Natural killer cell (primary cell): ENCODE data around the gene CHAD. TPM values are rescaled to one million over a fixed set of nuclear protein-coding genes. Genes with fewer than 3 reads are reported as not detected.

Experiments
- ATAC-seq, 3 donors: fragments of 150-1000 bp in 2 of 3; fragments of 200-7000 bp in 1 of 3; cut with Tn5 transposase; 1 replicate in 1 of 3; 2 replicates in 2 of 3; pipeline ENCODE4 v1.10.0; 2021; ENCODE audit warnings: mild to moderate bottlenecking in 2 of 3, moderate library complexity in 2 of 3
- DNase-seq, 2 donors: peaks; one replicate each; pipeline versions ENCODE4 v3.0.0 to v3.0.0-alpha.2; 2013 to 2021; ENCODE audit warnings: mixed read lengths in 1 of 2
- H3K27ac ChIP-seq: one replicate; pipeline ENCODE4 v1.5.1; 2013; ENCODE audit warnings: mild to moderate bottlenecking, low read length
- H3K27me3 ChIP-seq: one replicate; pipeline ENCODE4 v1.6.1; 2013; ENCODE audit warnings: low read length; ENCODE audit not compliant: control insufficient read depth, insufficient read depth
- H3K36me3 ChIP-seq: one replicate; pipeline ENCODE4 v1.6.1; 2013; ENCODE audit warnings: low read length; ENCODE audit not compliant: control insufficient read depth, insufficient read depth
- H3K4me1 ChIP-seq: one replicate; pipeline ENCODE4 v1.6.1; 2013; ENCODE audit warnings: low read length; ENCODE audit not compliant: control insufficient read depth, insufficient read depth
- H3K4me3 ChIP-seq: one replicate; pipeline ENCODE4 v1.5.1; 2013; ENCODE audit warnings: low read length
- H3K9me3 ChIP-seq: one replicate; pipeline ENCODE4 v1.6.1; 2013; ENCODE audit warnings: low read length; ENCODE audit not compliant: control insufficient read depth, insufficient read depth
- H3K27ac Mint-ChIP-seq, 2 donors: one replicate each; pipeline ENCODE4 v1.8.0; 2022; ENCODE audit warnings: mild to moderate bottlenecking in 2 of 2, mixed read lengths in 2 of 2, moderate library complexity in 1 of 2
- H3K27me3 Mint-ChIP-seq, 2 donors: one replicate each; pipeline ENCODE4 v1.8.0; 2022; ENCODE audit warnings: low read depth in 2 of 2, mixed read lengths in 2 of 2
- H3K36me3 Mint-ChIP-seq: one replicate; pipeline ENCODE4 v1.8.0; 2022; ENCODE audit warnings: mixed read lengths
- H3K4me1 Mint-ChIP-seq, 2 donors: one replicate each; pipeline ENCODE4 v1.8.0; 2022; ENCODE audit warnings: mixed read lengths in 2 of 2
- H3K4me3 Mint-ChIP-seq: one replicate; pipeline ENCODE4 v1.8.0; 2022; ENCODE audit warnings: mild to moderate bottlenecking, moderate library complexity, mixed read lengths
- H3K9me3 Mint-ChIP-seq, 2 donors: one replicate each; pipeline ENCODE4 v1.8.0; 2022; ENCODE audit warnings: mixed read lengths in 2 of 2
- WGBS: methylation state at CpG from one replicate; pipeline ENCODE4 v1.1.7; 2013; ENCODE audit warnings: missing lambda C conversion rate; ENCODE audit not compliant: insufficient coverage; 5-methylcytosine and 5-hydroxymethylcytosine counted together
- intact Hi-C: fragments of 100-400 bp; cut with micrococcal nuclease; formaldehyde crosslinking; loops from one replicate; pipeline ENCODE4 v1.14.2; 2022
- total RNA-seq, 4 donors: library from RNA; stranded (reverse); fragments of 120-200 nt in 1 of 4; gene quantifications; one replicate each; pipeline versions ENCODE4 v1.2.3 to v1.2.4, GENCODE V29; 2013 to 2022
- TF ChIP-seq, protein P1 (sequence below): fragments of 200-600 bp; IDR thresholded peaks from one replicate; pipeline ENCODE4 v1.8.0; 2022; ENCODE audit warnings: antibody characterized with exemption

Gene CHAD
- total RNA-seq, 3 donors from 2014 or later (not counting 1 experiment from before 2014, with no cell fraction given), result 0.60 TPM; not detected in 2

DNA sequence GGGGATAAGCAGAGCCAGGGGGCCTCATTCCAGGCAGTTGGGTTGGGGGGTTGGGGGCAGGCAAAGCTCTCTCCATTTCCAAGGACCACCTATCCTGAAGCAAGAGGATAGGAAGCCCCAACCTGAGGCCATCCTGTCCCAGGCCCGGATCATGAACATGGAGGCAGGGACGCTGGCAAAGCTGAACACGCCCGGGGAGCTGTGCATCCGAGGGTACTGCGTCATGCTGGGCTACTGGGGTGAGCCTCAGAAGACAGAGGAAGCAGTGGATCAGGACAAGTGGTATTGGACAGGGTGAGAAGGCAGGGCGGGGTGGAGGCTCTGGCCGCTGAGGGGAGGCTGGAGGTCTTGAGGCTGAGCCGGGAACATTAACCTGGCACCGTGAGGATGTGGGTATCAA, 3.6 kb upstream of the CHAD start:
- 96% methylated on average over 10 of the region's 10 CpGs for WGBS
- H3K27me3 ChIP-seq, result peaks cover 11% of the 10 kb centered on the region
- TF ChIP-seq, protein P1, sequence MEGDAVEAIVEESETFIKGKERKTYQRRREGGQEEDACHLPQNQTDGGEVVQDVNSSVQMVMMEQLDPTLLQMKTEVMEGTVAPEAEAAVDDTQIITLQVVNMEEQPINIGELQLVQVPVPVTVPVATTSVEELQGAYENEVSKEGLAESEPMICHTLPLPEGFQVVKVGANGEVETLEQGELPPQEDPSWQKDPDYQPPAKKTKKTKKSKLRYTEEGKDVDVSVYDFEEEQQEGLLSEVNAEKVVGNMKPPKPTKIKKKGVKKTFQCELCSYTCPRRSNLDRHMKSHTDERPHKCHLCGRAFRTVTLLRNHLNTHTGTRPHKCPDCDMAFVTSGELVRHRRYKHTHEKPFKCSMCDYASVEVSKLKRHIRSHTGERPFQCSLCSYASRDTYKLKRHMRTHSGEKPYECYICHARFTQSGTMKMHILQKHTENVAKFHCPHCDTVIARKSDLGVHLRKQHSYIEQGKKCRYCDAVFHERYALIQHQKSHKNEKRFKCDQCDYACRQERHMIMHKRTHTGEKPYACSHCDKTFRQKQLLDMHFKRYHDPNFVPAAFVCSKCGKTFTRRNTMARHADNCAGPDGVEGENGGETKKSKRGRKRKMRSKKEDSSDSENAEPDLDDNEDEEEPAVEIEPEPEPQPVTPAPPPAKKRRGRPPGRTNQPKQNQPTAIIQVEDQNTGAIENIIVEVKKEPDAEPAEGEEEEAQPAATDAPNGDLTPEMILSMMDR, result no peak
- Mint-ChIP-seq H3K4me3 (no peak overlapping the region), H3K27ac (no peak overlapping the region), H3K27me3 (peaks cover 13 to 19% of the 10 kb centered on the region in 2 donors), H3K9me3 (no peaks in the 10 kb centered on the region), H3K4me1 (peaks cover 5 to 6% of the 10 kb centered on the region in 2 donors), H3K36me3 (no peaks in the 10 kb centered on the region)
- H3K4me1 ChIP-seq, result peaks cover 19% of the 10 kb centered on the region
- H3K27ac ChIP-seq, result no peak overlapping the region
- H3K36me3 ChIP-seq, result no peaks in the 10 kb centered on the region
- ATAC-seq, result no peak
- DNase-seq, result no peak
- no peaks in the 10 kb centered on the region for H3K9me3 ChIP-seq
- no peak overlapping the region for H3K4me3 ChIP-seq
- intact Hi-C loops, result no loop called here

GRCh38 chr17:50471009-50471905, 2.6 kb upstream of the CHAD start:
- 63% methylated on average over 22 of the region's 22 CpGs for WGBS

DNA sequence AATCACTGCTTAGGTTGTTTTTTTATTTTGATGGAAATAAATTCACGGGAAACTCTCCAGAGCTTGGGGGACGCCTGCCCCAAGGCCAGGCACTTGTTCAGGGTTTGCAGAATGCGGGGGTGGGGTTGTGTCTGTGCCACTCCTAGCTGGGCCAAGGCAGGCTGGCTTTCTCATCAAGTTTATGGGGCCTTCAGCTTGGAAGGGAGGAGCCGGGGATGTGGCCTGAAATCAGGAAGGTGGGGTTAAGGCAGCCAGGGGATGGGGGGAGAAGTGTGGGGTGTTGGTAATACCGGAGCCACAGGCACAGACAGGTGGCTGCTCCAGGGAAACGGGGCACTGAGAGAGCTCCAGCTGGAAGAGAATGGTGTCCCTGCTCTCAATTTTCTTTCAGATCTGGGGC, 1.7 kb upstream of the CHAD start:
- no peak for ATAC-seq
- H3K27me3 Mint-ChIP-seq, result peaks cover 13 to 14% of the 10 kb centered on the region in 2 donors
- H3K9me3 Mint-ChIP-seq, result no peaks in the 10 kb centered on the region
- no peak overlapping the region for H3K4me3 Mint-ChIP-seq
- Histone ChIP-seq H3K9me3 (no peaks in the 10 kb centered on the region), H3K36me3 (no peaks in the 10 kb centered on the region), H3K4me1 (peaks cover 29% of the 10 kb centered on the region), H3K4me3 (no peak overlapping the region), H3K27me3 (peaks cover 11% of the 10 kb centered on the region), H3K27ac (no peak overlapping the region)
- DNase-seq, result no peak
- intact Hi-C loops, result no loop called here
- no peak overlapping the region for H3K27ac Mint-ChIP-seq
- H3K36me3 Mint-ChIP-seq, result no peaks in the 10 kb centered on the region
- TF ChIP-seq, protein P1, result no peak
- peaks cover 5 to 12% of the 10 kb centered on the region in 2 donors for H3K4me1 Mint-ChIP-seq
- 90% methylated on average over 6 of the region's 6 CpGs for WGBS

More at GRCh38 chr17:50471009-50471905, 2.6 kb upstream of the CHAD start:
- Mint-ChIP-seq H3K4me3 (no peak overlapping the region), H3K4me1 (peaks cover 5 to 12% of the 10 kb centered on the region in 2 donors), H3K9me3 (no peaks in the 10 kb centered on the region), H3K27ac (no peak overlapping the region), H3K27me3 (peaks cover 13 to 16% of the 10 kb centered on the region in 2 donors), H3K36me3 (no peaks in the 10 kb centered on the region)
- DNase-seq (no peak), ATAC-seq (no peak)
- TF ChIP-seq, protein P1, result no peak
- Histone ChIP-seq H3K27me3 (peaks cover 11% of the 10 kb centered on the region), H3K27ac (no peak overlapping the region), H3K36me3 (no peaks in the 10 kb centered on the region), H3K4me3 (no peak overlapping the region), H3K4me1 (peaks cover 28% of the 10 kb centered on the region), H3K9me3 (no peaks in the 10 kb centered on the region)
- intact Hi-C loops, result no loop called here
